ENCODE results near the gene SLC6A19. TPM values are rescaled to one million over a fixed set of nuclear protein-coding genes. Genes with fewer than 3 reads are reported as not detected.

The SLC6A19 gene
- total and polyA plus RNA-seq, 2 donors (not counting 1 experiment from before 2014, with no cell fraction given), result not detected

GRCh38 chr5:1219098-1219767 lies 17.8 kb downstream of the SLC6A19 start:
- Histone ChIP-seq H3K4me1 (ENCODE audit: control insufficient read depth in 2 of 2, insufficient read depth in 2 of 2, low read length in 2 of 2) (no peaks in the 10 kb centered on the region), H3K4me3 (ENCODE audit: control extremely low read depth in 1 of 5, extremely low read depth in 1 of 5, insufficient read depth in 1 of 5, low read depth in 2 of 5, low read length in 4 of 5) (no peak overlapping the region), H2AFZ (ENCODE audit: insufficient read depth, low read depth, low read length, poor library complexity, severe bottlenecking) (no peak overlapping the region), H3K9ac (ENCODE audit: low read length) (no peak overlapping the region), H4K20me1 (ENCODE audit: control insufficient read depth, insufficient read depth, low read length, poor library complexity, severe bottlenecking) (no peaks in the 10 kb centered on the region), H3K9me3 (ENCODE audit: control extremely low read depth in 1 of 3, control insufficient read depth in 2 of 3, insufficient read depth in 1 of 3, low read length in 2 of 3) (peaks cover 0 to 14% (median 0%) of the 10 kb centered on the region in 3 donors), H3K27me3 (replicated peaks in 1 of 4; ENCODE audit: control extremely low read depth in 1 of 4, control insufficient read depth in 3 of 4, insufficient read depth in 4 of 4, low read length in 3 of 4) (no peaks in the 10 kb centered on the region), H3K79me2 (ENCODE audit: control insufficient read depth, insufficient read depth, low read length) (no peaks in the 10 kb centered on the region), H3K27ac (ENCODE audit: low read length in 2 of 2) (no peak overlapping the region), H3K36me3 (replicated peaks in 1 of 2; ENCODE audit: control extremely low read depth in 1 of 2, control insufficient read depth in 1 of 2, extremely low read depth in 1 of 2, insufficient read depth in 2 of 2, low read length in 1 of 2) (no peaks in the 10 kb centered on the region), H3K4me2 (replicated peaks; ENCODE audit: low read depth, low read length, poor library complexity, severe bottlenecking) (no peak overlapping the region)
- CTCF ChIA-PET, result no interaction called here
- Mint-ChIP-seq H3K4me3 (no peak overlapping the region), H3K4me1 (no peaks in the 10 kb centered on the region), H3K9me3 (ENCODE audit: insufficient read depth) (no peaks in the 10 kb centered on the region), H3K27ac (no peak overlapping the region), H3K27me3 (peaks cover 8% of the 10 kb centered on the region)
- 88% methylated on average over 36 of the region's 38 CpGs for WGBS (ENCODE audit: insufficient coverage)
- no peak for ATAC-seq (ENCODE audit: low read depth)
- POLR2A ChIA-PET, result no interaction called here
- TF ChIP-seq EZH2 (IDR thresholded peaks at IDR 0.05; ENCODE audit: borderline replicate concordance, insufficient read depth, low read depth, low read length, poor library complexity, severe bottlenecking) (no peak), CTCF (IDR thresholded peaks at IDR 0.05) (no peak)
- intact Hi-C loops (cut with micrococcal nuclease), result no loop called here
- no peak for DNase-seq

- Histone ChIP-seq H3K9me3 (ENCODE audit: control extremely low read depth in 1 of 3, control insufficient read depth in 2 of 3, insufficient read depth in 1 of 3, low read length in 2 of 3) (peaks cover 0 to 14% (median 0%) of the 10 kb centered on the region in 3 donors), H4K20me1 (ENCODE audit: control insufficient read depth, insufficient read depth, low read length, poor library complexity, severe bottlenecking) (no peaks in the 10 kb centered on the region), H3K4me1 (ENCODE audit: control insufficient read depth in 2 of 2, insufficient read depth in 2 of 2, low read length in 2 of 2) (no peaks in the 10 kb centered on the region), H2AFZ (ENCODE audit: insufficient read depth, low read depth, low read length, poor library complexity, severe bottlenecking) (no peak overlapping the region), H3K27me3 (replicated peaks in 1 of 4; ENCODE audit: control extremely low read depth in 1 of 4, control insufficient read depth in 3 of 4, insufficient read depth in 4 of 4, low read length in 3 of 4) (no peaks in the 10 kb centered on the region), H3K9ac (ENCODE audit: low read length) (no peak overlapping the region), H3K36me3 (replicated peaks in 1 of 2; ENCODE audit: control extremely low read depth in 1 of 2, control insufficient read depth in 1 of 2, extremely low read depth in 1 of 2, insufficient read depth in 2 of 2, low read length in 1 of 2) (no peaks in the 10 kb centered on the region), H3K4me3 (ENCODE audit: control extremely low read depth in 1 of 5, extremely low read depth in 1 of 5, insufficient read depth in 1 of 5, low read depth in 2 of 5, low read length in 4 of 5) (no peak overlapping the region), H3K27ac (ENCODE audit: low read length in 2 of 2) (no peak overlapping the region), H3K4me2 (replicated peaks; ENCODE audit: low read depth, low read length, poor library complexity, severe bottlenecking) (no peak overlapping the region), H3K79me2 (ENCODE audit: control insufficient read depth, insufficient read depth, low read length) (no peaks in the 10 kb centered on the region)
- no peak for DNase-seq
- ATAC-seq (ENCODE audit: low read depth), result no peak
- Mint-ChIP-seq H3K27me3 (peaks cover 8% of the 10 kb centered on the region), H3K4me3 (no peak overlapping the region), H3K4me1 (no peaks in the 10 kb centered on the region), H3K9me3 (ENCODE audit: insufficient read depth) (no peaks in the 10 kb centered on the region), H3K27ac (no peak overlapping the region)
- intact Hi-C loops (cut with micrococcal nuclease), result no loop called here
- TF ChIP-seq EZH2 (IDR thresholded peaks at IDR 0.05; ENCODE audit: borderline replicate concordance, insufficient read depth, low read depth, low read length, poor library complexity, severe bottlenecking) (no peak), CTCF (IDR thresholded peaks at IDR 0.05) (no peak)
- POLR2A ChIA-PET, result interaction anchor here (0.7 kb wide), 1 partner anchor 185 kb away, joined by 4 read pairs; no protein-coding TSS in a partner anchor
- 85% methylated on average over 9 of the region's 11 CpGs for WGBS (ENCODE audit: insufficient coverage)
- CTCF ChIA-PET, result no interaction called here
Measured at GRCh38 chr5:1219768-1220100, 18.3 kb downstream of the SLC6A19 start.

Data from B cell (primary cell).